ENCODE results near the gene PTPRG.

Gene PTPRG

GRCh38 chr3:62210011-62210410 is 648.6 kb downstream of the PTPRG start:
- no peak for DNase-seq (ENCODE audit: low read depth)
- H3K4me3 ChIP-seq (ENCODE audit: low read length) = no peak overlapping the region
- TF ChIP-seq CTCF (IDR thresholded peaks at IDR 0.05; ENCODE audit: insufficient read depth, low read depth, low read length, missing control alignments) = no peak

DNA sequence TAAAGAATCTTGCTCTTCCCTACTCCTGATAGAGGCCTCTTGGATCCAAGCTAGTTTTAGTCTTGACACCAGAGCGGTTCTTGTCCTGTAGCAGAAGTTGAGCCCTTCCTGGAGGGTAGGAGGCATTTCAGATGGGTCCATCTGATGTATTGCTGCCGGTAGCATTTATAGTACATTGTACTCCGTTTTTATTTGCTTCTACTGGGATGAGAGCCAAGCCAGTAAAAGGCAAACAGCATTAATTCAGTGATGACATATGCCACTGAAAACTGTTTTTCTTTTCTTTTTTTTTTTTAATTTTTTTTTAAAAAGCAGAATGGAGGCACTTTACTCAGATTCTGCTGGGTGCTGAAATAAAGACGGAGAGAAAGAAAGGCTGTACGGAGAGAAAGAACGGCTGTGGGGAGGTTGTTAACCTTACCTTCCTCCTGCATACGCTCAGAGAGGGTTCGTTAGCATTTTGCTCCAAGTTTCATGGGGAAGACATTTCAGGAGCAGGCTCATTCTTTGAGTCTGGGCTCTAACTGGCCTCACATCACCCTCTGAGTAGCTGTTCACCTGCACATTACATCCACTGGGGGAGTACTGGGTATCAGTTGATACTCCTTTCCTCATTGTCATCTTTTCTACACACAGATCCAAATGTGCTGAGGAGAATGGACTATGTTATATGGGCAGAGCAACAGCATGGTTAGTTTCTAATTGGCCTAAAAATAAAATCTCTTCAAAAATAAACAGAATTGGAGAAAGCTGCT is 650.5 kb downstream of the PTPRG start:
- TF ChIP-seq CTCF (IDR thresholded peaks at IDR 0.05; ENCODE audit: insufficient read depth, low read depth, low read length, missing control alignments) = peak; percentile 33
- H3K4me3 ChIP-seq (ENCODE audit: low read length) = no peak overlapping the region
- DNase-seq (ENCODE audit: low read depth) = no peak

- no peak for TF ChIP-seq CTCF (IDR thresholded peaks at IDR 0.05; ENCODE audit: insufficient read depth, low read depth, low read length, missing control alignments)
- DNase-seq (ENCODE audit: low read depth) = no peak
- no peak overlapping the region for H3K4me3 ChIP-seq (ENCODE audit: low read length)
Observed at GRCh38 chr3:62214850-62215249, 653.5 kb downstream of the PTPRG start.

DNA sequence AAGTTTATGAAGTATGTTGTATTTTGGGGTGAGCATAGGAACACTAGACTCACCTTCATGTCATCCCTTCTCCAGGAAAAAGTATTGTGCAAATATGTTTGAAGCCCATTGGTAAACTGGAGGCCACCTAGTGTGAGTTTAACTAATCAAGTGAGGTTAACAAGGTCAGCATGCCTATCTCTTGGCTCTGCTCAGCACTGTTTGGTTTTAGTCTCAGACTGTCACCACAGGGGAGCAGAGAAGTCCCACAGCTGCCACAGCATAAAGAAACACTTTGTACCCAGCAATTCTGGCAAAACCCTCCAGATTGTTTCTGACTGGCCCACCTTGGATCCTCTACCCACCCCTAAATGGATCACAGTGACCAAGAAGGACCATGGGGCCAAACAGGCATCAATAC is 659.2 kb downstream of the PTPRG start:
- no peak for TF ChIP-seq CTCF (IDR thresholded peaks at IDR 0.05; ENCODE audit: insufficient read depth, low read depth, low read length, missing control alignments)
- no peak overlapping the region for H3K4me3 ChIP-seq (ENCODE audit: low read length)
- no peak for DNase-seq (ENCODE audit: low read depth)

GRCh38 chr3:62225051-62225450 is 663.7 kb downstream of the PTPRG start:
- no peak overlapping the region for H3K4me3 ChIP-seq (ENCODE audit: low read length)
- TF ChIP-seq CTCF (IDR thresholded peaks at IDR 0.05; ENCODE audit: insufficient read depth, low read depth, low read length, missing control alignments) = no peak
- DNase-seq (ENCODE audit: low read depth) = no peak

DNA sequence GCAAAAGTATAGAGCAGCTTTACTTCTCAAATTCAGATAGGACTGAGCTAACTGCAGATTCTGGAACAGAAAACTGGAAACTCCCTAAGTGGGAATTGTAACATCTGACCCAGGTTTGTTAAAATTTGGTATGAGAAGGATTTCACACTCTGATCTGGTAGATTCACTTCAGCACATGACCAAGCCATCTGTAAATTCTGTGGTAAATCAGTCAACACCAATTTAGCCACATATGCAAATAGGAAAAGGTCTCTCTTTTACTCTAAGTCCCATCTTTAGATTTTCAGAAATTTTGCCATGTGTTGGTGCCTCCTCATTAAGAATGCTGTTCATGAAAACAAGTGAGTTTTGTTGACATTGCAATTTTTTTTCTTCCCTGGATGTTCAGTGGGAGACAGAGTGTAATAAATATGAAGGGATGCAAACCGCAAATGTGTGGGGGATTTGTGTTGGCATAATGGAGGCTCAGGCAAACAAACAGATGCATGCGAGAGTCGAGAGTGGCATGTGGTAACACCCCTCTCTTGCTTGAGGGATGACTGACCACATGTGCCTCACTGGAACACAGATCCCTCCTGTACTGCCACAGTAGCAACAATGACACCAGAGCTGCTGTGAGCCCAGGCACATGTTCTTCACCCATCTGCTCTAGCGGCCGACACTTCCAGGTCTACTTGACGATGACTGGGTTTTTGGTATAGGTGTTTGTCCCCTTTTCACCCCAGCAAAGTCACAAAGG is 665.4 kb downstream of the PTPRG start:
- no peak for TF ChIP-seq CTCF (IDR thresholded peaks at IDR 0.05; ENCODE audit: insufficient read depth, low read depth, low read length, missing control alignments)
- no peak overlapping the region for H3K4me3 ChIP-seq (ENCODE audit: low read length)
- no peak for DNase-seq (ENCODE audit: low read depth)
